Loucy (cell line): ENCODE results near the gene DPYSL4.

Source experiments
- CTCF ChIP-seq: fragments of 200-600 bp; sonication (generic); conservative IDR thresholded peaks from 2 replicates; pipeline ENCODE4 v1.5.1; 2014; ENCODE audit warnings: mild to moderate bottlenecking, antibody characterized with exemption, low read length
- EZH2phosphoT487 ChIP-seq: fragments of 200-600 bp; IDR thresholded peaks from 2 replicates; pipeline ENCODE4 v1.6.1; 2018; ENCODE audit warnings: antibody characterized with exemption, mild to moderate bottlenecking, moderate library complexity, borderline replicate concordance

- TF ChIP-seq CTCF, result no peak
- no peak for TF ChIP-seq EZH2phosphoT487
Measured at GRCh38 chr10:132141526-132142395, 45.0 kb upstream of the DPYSL4 start.
